Hepatocyte (in vitro differentiated cells): Measurements from ENCODE around the gene CDC25C. TPM values are rescaled to one million over a fixed set of nuclear protein-coding genes. Genes with fewer than 3 reads are reported as not detected.

ENCODE experiments used
- DNase-seq: peaks from one replicate; pipeline ENCODE4 v3.0.0-alpha.2; 2016; ENCODE audit warnings: low spot score
- H2AFZ ChIP-seq: fragments of 200-600 bp; sonication (generic); 2 replicates; pipeline ENCODE4 v1.6.0; 2016; ENCODE audit warnings: antibody characterized with exemption, mild to moderate bottlenecking
- H3K27ac ChIP-seq: fragments of 200-600 bp; sonication (generic); 2 replicates; pipeline ENCODE4 v1.5.1; 2016; ENCODE audit warnings: mild to moderate bottlenecking
- H3K27me3 ChIP-seq: fragments of 200-600 bp; sonication (generic); 2 replicates; pipeline ENCODE4 v1.6.1; 2016
- H3K36me3 ChIP-seq: fragments of 200-600 bp; sonication (generic); replicated peaks from 2 replicates; pipeline ENCODE4 v1.5.1; 2016; ENCODE audit warnings: low read depth; ENCODE audit not compliant: insufficient read depth
- H3K4me1 ChIP-seq: fragments of 200-600 bp; sonication (generic); 2 replicates; pipeline ENCODE4 v1.5.1; 2016; ENCODE audit warnings: mild to moderate bottlenecking, moderate library complexity; ENCODE audit not compliant: insufficient read depth
- H3K4me2 ChIP-seq: fragments of 200-600 bp; sonication (generic); 2 replicates; pipeline ENCODE4 v1.6.0; 2016
- H3K4me3 ChIP-seq: fragments of 200-600 bp; sonication (generic); 2 replicates; pipeline ENCODE4 v1.5.1; 2016; ENCODE audit warnings: mild to moderate bottlenecking
- H3K79me2 ChIP-seq: fragments of 200-600 bp; sonication (generic); 2 replicates; pipeline ENCODE4 v1.6.0; 2017; ENCODE audit warnings: mild to moderate bottlenecking
- H3K9me2 ChIP-seq: fragments of 200-600 bp; sonication (generic); replicated peaks from 2 replicates; pipeline ENCODE4 v1.6.0; 2017; ENCODE audit warnings: mild to moderate bottlenecking; ENCODE audit not compliant: insufficient read depth
- H3K9me3 ChIP-seq: fragments of 200-600 bp; sonication (generic); 2 replicates; pipeline ENCODE4 v1.5.1; 2016; ENCODE audit warnings: low read depth, mild to moderate bottlenecking
- H4K20me1 ChIP-seq: fragments of 200-600 bp; sonication (generic); 2 replicates; pipeline ENCODE4 v1.6.0; 2016; ENCODE audit warnings: mild to moderate bottlenecking; ENCODE audit not compliant: insufficient read depth, poor library complexity, severe bottlenecking
- CTCF ChIP-seq: fragments of 200-600 bp; sonication (generic); IDR thresholded peaks from 2 replicates; pipeline ENCODE4 v1.5.1; 2016; ENCODE audit warnings: antibody characterized with exemption, mild to moderate bottlenecking; ENCODE audit not compliant: poor library complexity
- EZH2 ChIP-seq: fragments of 200-600 bp; sonication (generic); IDR thresholded peaks from 2 replicates; pipeline ENCODE4 v1.6.1; 2016; ENCODE audit warnings: antibody characterized with exemption, mild to moderate bottlenecking, borderline replicate concordance
- EZH2phosphoT487 ChIP-seq: fragments of 200-600 bp; sonication (generic); IDR thresholded peaks from one replicate; pipeline ENCODE4 v1.6.1; 2018; ENCODE audit warnings: antibody characterized with exemption, mild to moderate bottlenecking, low read depth, moderate library complexity; ENCODE audit not compliant: unreplicated experiment, severe bottlenecking
- WGBS: methylation state at CpG from one replicate; pipeline ENCODE4 v1.1.6; 2016; ENCODE audit warnings: low lambda C conversion rate; ENCODE audit errors: missing lambda C conversion rate; 5-methylcytosine and 5-hydroxymethylcytosine counted together
- polyA plus RNA-seq: library from polyadenylated mRNA; unstranded; fragments of >200 nt; fragmentation: Nextera tagmentation; extraction: Ambion mirVana; gene quantifications from 2 replicates; pipeline ENCODE4 v1.2.1, GENCODE V29; 2016
- total RNA-seq: library from RNA; depleted of rRNA; stranded (reverse); fragments of >200 nt; gene quantifications from 2 replicates; pipeline ENCODE4 v1.2.3, GENCODE V29; 2014

Gene CDC25C
- total and polyA plus RNA-seq, 2 experiments from 2014 or later: 1.6 to 3.7 TPM

- H3K36me3 ChIP-seq: no peaks in the 10 kb centered on the region
- H3K27ac ChIP-seq: no peak overlapping the region
- no peak for DNase-seq
- TF ChIP-seq EZH2phosphoT487: no peak
- TF ChIP-seq CTCF: no peak
- TF ChIP-seq EZH2: no peak
- H2AFZ ChIP-seq: no peak overlapping the region
- H3K9me3 ChIP-seq: no peaks in the 10 kb centered on the region
- no peaks in the 10 kb centered on the region for H3K9me2 ChIP-seq
- H4K20me1 ChIP-seq: no peaks in the 10 kb centered on the region
- H3K27me3 ChIP-seq: peaks cover 29% of the 10 kb centered on the region
- H3K79me2 ChIP-seq: no peaks in the 10 kb centered on the region
- no peak overlapping the region for H3K4me3 ChIP-seq
- H3K4me2 ChIP-seq: no peak overlapping the region
- peaks cover 6% of the 10 kb centered on the region for H3K4me1 ChIP-seq
- 67% methylated on average over 4 of the region's 4 CpGs for WGBS
These were observed 85.3 kb downstream of the CDC25C start for GRCh38 chr5:138246334-138246733.

- H3K27ac ChIP-seq: no peak overlapping the region
- 0% methylated on average over 1 of the region's 1 CpG for WGBS
- H3K27me3 ChIP-seq: peaks cover 35% of the 10 kb centered on the region
- no peak overlapping the region for H3K4me2 ChIP-seq
- no peaks in the 10 kb centered on the region for H4K20me1 ChIP-seq
- TF ChIP-seq EZH2 (no peak), CTCF (no peak), EZH2phosphoT487 (no peak)
- no peaks in the 10 kb centered on the region for H3K79me2 ChIP-seq
- H3K36me3 ChIP-seq: no peaks in the 10 kb centered on the region
- no peaks in the 10 kb centered on the region for H3K9me2 ChIP-seq
- DNase-seq: no peak
- H2AFZ ChIP-seq: no peak overlapping the region
- no peak overlapping the region for H3K4me3 ChIP-seq
- peaks cover 8% of the 10 kb centered on the region for H3K4me1 ChIP-seq
- H3K9me3 ChIP-seq: no peaks in the 10 kb centered on the region
These were observed 85.9 kb downstream of the CDC25C start for GRCh38 chr5:138245717-138246116.

- H3K36me3 ChIP-seq: no peaks in the 10 kb centered on the region
- H3K4me2 ChIP-seq: no peak overlapping the region
- no peaks in the 10 kb centered on the region for H3K9me3 ChIP-seq
- no peaks in the 10 kb centered on the region for H3K79me2 ChIP-seq
- H3K4me1 ChIP-seq: peaks cover 8% of the 10 kb centered on the region
- no peaks in the 10 kb centered on the region for H4K20me1 ChIP-seq
- no peak overlapping the region for H3K27ac ChIP-seq
- WGBS: 41% methylated on average over 2 of the region's 2 CpGs
- TF ChIP-seq EZH2phosphoT487 (no peak), EZH2 (no peak), CTCF (no peak)
- H3K9me2 ChIP-seq: no peaks in the 10 kb centered on the region
- peaks cover 45% of the 10 kb centered on the region for H3K27me3 ChIP-seq
- H2AFZ ChIP-seq: no peak overlapping the region
- H3K4me3 ChIP-seq: no peak overlapping the region
- no peak for DNase-seq
These were observed 87.8 kb downstream of the CDC25C start for GRCh38 chr5:138243794-138244193.
